NCI-H345 treated with DMSO at 0.1 percent for 48 hours (cell line): ENCODE data around the gene NPIPB8.
"Not testable (repeated sequence)": the region's sequence is repeated elsewhere in the genome, so short reads cannot be mapped to it uniquely, and the experiment has no call there.

ENCODE experiments used
- DNase-seq: peaks from one replicate; lab custom pipeline; 2025; ENCODE audit not compliant: unreplicated experiment; lab: John Stamatoyannopoulos, UW

Gene NPIPB8

GRCh38 chr16:28623172-28623711, 14.6 kb upstream of the NPIPB8 start:
- DNase-seq = no peak

GRCh38 chr16:28630905-28631304, 7.0 kb upstream of the NPIPB8 start:
- not testable (repeated sequence) for DNase-seq

- DNase-seq = not testable (repeated sequence)
These were observed 1.6 kb upstream of the NPIPB8 start for GRCh38 chr16:28636093-28636823.

- not testable (repeated sequence) for DNase-seq
These were observed 494 bp downstream of the NPIPB8 start for GRCh38 chr16:28638359-28638758.

GRCh38 chr16:28639959-28640358, 2.1 kb downstream of the NPIPB8 start:
- not testable (repeated sequence) for DNase-seq

- not testable (repeated sequence) for DNase-seq
These were observed 28.4 kb downstream of the NPIPB8 start for GRCh38 chr16:28666264-28666663.

GRCh38 chr16:28667480-28667879, 29.6 kb downstream of the NPIPB8 start:
- DNase-seq = not testable (repeated sequence)

GRCh38 chr16:28668199-28668598, 30.3 kb downstream of the NPIPB8 start:
- not testable (repeated sequence) for DNase-seq

- not testable (repeated sequence) for DNase-seq
These were observed 50.6 kb downstream of the NPIPB8 start for GRCh38 chr16:28688327-28688952.

GRCh38 chr16:28689425-28689824, 51.6 kb downstream of the NPIPB8 start:
- not testable (repeated sequence) for DNase-seq

- not testable (repeated sequence) for DNase-seq
These were observed 53.9 kb downstream of the NPIPB8 start for GRCh38 chr16:28691722-28692121.

GRCh38 chr16:28693257-28693950, 55.5 kb downstream of the NPIPB8 start:
- DNase-seq = not testable (repeated sequence)

- DNase-seq = not testable (repeated sequence)
These were observed 61.9 kb downstream of the NPIPB8 start for GRCh38 chr16:28699792-28700191.

- DNase-seq = not testable (repeated sequence)
These were observed 62.5 kb downstream of the NPIPB8 start for GRCh38 chr16:28700349-28700748.

GRCh38 chr16:28701384-28701783, 63.5 kb downstream of the NPIPB8 start:
- DNase-seq = not testable (repeated sequence)

GRCh38 chr16:28704246-28704645, 66.4 kb downstream of the NPIPB8 start:
- DNase-seq = not testable (repeated sequence)
